Ramos (cell line): Measurements from ENCODE around the gene MAT2A.

Source experiments
- in situ Hi-C: fragments of 300-500 bp; cut with MboI; formaldehyde crosslinking; loops from one replicate; pipeline ENCODE4 v1.14.3; 2022; ENCODE audit warnings: low sequenced_read_pairs; ENCODE audit not compliant: unreplicated experiment

Gene MAT2A

DNA sequence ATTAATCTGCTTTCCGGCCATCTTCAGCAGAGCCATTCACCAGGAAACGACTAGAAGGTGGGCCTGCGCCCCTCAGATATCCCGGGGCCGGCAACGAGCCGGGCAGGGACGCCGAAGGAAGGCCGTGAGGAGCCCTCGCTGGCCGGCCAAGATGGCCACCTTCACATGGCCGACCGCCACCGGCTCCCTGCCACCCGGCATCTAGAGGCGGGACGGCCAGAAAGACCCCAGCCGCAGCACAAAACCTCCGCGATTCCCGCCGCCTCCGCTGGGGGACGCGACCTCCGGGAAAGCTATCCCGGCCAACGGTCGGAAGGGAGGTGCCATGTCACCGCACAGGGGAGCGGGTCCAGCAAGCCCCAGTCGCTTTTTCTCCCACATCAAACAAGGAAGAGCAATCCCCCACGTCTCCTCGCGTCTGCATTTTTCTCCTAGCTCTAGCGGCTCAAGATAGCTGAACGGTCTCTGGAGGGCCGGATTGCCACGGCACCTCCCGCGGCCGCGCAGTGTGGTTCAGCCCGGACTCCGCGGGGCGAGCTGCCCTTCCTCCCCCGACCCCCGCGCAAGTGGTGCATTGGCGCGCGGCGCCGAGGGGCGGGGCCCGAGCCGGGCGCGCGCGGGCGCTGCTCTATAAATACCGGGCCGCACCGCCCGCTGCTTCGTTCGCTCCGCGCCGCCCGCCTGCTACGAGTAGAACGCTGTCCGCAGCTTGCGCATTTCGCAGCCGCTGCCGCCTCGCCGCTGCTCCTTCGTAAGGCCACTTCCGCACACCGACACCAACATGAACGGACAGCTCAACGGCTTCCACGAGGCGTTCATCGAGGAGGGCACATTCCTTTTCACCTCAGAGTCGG is at the start of gene MAT2A:
TSS of gene MAT2A (plus strand) at position 662 of the 854 bp plus-strand sequence. CDS start at position 782, 120 bp downstream.
- in situ Hi-C loops, result no loop called here

DNA sequence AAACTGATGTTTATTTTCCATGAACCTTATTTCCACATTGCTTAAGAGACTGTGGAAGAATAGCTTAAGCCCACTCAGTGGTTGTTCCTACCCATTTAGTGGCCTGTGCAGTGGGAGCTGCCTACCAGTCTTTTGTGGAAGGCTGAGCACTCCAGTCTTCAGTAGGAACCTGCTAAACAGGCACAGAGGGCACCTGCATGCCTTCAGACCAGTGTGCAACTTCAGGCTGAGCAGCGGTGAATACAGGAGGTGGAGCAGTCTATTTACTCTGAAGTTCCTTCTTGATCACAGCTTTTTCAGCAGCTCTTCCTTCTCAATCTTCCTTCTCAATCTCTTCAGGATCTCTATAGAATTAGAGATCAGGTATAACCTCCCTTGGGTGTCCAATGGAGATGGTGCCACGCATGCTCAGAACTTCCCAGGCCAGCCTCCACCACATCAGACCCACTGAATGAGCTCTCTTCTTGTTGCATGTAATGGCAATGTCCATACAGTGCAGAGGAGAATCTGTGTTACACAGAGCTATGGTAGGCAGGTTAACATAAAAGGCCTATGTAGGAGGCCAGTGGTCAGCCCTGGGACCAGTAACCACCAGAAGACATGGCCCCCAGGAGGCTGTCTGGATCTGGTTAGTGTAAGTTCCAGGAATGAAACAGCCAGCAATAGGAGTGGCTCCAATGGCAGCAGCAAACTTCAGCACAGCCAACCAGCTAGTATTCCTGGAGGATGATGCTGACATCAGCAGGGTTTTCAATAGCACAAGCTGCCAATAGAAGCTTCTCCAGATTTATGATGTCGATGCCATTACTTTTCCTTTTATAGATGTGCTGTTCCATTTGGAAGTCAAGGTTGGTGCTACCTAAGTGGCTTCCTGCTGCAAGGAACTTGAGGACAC is 47.9 kb upstream of the MAT2A start:
- in situ Hi-C loops, result no loop called here

DNA sequence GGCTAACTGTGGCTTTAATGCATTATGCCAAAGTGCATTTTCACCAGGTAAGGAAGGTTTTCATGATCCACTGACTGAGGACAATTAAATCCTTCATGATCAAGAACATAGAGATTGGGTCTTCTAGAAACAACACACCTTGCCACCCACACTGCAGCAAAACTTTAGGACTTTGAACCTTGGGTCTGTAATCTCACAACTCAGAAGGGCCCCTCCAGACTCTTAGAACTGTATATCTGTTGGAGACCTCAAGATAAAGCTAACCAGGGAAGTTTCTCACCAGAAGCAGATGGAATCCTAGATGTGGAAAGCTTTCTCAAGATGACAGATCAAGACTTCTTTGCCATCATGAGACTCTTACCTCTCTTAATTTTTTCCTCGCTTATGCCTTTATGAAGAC is 42.5 kb upstream of the MAT2A start:
- in situ Hi-C loops, result no loop called here

DNA sequence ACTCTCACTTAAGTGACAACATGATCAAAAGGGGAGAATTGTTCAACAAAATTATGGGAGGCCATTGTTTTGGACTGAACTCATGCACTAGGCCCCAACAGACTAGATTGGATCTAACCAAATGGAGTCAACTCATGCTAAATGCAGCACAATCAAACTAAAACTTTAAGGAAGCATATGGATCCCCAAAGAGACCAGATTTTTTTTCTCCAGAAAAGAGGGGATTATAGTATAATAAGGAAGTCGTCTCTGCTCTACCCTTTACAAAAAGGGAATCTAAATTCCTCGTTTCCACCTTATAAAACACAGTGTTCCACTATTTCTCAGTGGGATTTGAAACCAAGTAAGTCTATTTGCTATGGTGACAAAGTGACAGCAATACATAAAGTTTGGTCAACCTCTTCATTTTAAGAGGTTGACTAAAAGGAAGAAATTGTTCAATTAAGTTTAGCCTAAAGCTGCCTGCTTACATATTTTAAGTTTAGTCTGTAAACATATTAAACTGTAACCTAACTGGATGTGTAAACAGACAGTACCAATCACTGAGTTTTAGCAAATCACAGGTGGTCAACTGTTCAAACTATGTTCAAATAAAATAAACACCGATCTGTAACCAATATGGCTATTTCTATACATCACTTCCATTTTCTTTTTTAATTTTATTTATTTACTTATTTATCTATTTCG is 40.9 kb upstream of the MAT2A start:
- in situ Hi-C loops, result no loop called here

DNA sequence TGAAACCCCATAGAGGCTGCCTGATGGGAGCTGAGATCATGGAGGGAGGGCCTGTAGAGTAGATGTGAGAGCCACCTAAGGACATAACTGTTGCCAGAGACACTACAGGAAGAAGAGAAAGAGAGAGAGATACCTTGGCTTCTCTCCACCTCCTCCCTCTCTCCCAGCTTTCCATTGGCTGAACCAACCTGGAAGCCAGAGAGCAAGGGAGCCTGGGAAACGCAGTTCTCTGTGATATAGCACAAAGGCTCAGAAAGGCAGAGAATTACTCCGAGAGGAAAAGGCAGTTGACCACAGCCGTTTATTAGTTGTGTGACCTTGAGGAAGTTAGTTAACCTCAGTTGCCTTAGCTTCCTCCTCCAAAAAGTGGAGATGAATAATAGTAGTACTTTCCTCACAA is 37.7 kb upstream of the MAT2A start:
- in situ Hi-C loops, result no loop called here

DNA sequence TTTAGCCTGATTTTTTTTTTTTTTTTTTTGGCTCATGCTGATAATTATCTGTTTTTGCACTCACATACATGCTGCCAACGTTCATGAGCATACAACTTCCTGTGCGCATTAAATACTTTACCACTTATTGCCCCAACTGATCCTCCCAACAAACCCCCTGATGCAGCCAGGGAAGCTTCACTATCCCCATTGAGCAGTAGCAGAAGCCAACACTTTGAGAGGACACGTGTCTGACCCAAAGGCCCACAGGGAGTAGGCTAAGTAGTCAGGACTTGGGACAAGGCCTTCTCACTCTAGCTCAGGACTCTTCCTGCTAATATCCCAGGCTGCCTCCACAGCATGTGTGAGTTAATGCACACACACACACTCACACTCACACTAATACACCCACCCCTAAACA is 36.2 kb upstream of the MAT2A start:
- in situ Hi-C loops, result no loop called here

DNA sequence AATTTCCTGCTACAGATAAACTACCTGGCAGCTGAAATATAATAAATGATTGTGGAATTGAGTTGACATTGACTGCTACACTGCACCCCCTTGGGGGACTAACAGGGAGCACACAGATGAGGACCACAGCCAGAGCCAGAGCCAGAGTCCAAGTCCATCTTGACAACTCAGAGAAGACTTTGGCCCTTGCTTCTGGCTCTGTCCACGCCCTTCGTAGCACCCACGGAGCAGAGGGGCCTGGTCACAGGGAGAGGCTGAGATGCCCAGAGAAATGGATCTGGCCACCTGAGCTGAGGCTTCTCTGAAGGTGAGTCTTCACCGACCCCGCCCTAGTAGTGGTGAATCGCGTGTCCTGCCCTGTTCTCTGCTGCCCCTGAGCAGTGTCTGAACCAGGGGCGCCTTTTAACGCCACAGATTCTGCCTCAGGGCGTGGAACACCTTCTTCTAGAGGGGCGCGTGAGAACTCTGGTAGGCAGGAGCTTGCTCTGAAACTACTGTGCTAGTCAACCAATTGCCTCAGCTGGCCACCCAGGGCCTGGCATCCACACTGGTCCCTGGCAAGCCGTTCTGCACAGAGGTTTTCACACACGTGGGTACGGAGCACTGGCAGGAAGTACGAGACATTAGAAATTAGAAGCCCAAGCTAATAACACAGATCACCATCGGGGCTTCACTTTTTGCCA is 35.7 kb upstream of the MAT2A start:
- in situ Hi-C loops, result no loop called here

DNA sequence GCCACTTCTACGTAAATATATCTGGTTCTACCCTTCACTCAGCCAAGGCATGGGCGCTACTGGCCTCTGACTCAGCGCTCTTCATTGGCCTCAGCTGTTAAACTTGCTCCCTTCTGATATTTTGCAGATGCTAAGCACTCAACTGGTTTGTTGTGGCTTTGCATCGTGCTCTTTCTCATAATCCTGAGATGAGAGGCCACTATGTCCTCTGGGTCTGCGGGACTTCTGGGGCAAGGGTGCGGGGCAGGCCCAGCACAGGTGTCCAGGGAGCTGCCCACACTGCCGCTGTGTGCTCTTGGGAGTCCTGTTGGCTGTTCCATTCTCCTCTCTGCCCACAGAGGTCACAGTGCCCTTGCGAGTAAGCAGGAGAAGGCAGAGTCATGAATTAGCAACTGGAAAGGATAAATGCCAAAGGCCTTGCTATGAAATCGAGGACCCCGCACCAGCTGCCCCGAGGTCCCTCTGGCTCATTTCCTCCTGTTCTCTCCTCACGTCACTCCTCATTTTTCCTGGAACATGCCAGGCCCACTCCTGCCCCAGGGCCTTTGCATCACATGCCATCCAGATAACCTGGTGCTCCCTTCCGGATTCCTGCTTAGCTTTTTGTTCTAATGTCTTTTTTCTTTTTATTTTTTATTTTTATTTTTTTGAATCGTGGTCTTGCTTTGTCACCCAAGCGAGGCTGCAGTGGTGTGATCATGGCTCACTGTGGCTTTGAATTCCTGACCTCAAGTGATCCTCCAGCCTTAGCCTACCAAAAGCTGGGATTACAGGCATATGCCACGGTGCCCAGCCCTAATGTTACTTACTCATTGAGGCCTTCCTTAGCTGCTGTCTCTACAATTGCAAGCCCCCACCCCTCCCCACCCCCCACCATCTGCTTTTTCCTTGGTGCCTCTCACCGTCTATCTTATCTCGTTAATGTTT is 34.9 kb upstream of the MAT2A start:
- in situ Hi-C loops, result no loop called here

DNA sequence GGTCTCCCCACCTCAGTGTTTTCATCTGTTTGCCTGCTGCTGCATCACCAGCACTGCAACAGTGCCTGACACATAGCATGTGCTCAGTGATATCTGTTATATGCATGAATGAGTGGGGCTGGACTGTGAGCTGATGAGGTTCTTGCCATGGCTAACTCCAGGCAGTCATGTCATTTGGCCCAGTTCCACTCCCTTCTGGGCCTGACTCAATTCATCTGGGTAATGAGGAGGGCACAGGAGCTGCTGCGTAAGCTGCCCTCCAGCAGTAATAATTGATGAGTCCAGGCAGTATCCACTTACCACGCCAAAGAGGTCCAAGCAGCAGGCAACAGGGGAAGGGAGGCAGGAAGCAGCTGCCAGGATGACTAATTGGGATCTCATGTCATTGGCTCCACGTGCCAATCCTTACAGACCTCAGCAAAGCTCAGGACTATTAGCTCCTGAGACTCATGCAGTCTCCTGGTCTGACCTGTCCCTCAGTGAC is 34.1 kb upstream of the MAT2A start:
- in situ Hi-C loops, result no loop called here

DNA sequence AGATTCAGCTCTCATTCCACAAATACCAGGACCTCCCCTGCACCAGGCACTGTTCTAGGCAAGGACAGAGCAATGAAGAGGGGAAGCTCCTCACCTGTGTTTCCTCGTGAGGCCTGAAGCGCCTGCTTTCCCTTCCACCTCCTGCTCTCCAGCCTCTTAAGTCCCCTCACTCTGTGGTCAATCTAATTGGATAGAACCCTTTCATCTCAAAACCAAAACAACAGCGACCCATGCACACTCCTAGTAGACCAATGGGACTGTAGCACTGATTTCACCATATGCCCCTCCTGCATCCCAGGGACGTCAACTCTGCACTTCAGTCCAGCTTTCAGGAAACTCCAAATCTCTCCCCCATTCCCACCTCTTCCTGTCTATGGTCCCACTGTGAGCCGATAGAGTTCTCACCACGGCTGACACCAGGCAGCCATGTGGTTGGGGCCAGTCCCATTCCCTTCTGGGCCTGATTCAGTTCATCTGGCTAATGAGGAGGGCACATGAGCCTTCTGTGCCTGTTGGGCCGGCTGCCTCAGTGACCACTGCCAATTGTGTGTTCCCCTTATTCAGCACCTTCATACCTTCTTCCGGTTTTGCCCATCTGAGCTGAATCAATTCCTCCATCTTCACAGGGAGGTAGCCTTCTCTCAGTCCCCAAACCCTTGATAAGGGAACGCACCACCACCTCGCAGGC is 33.3 kb upstream of the MAT2A start:
- in situ Hi-C loops, result no loop called here

DNA sequence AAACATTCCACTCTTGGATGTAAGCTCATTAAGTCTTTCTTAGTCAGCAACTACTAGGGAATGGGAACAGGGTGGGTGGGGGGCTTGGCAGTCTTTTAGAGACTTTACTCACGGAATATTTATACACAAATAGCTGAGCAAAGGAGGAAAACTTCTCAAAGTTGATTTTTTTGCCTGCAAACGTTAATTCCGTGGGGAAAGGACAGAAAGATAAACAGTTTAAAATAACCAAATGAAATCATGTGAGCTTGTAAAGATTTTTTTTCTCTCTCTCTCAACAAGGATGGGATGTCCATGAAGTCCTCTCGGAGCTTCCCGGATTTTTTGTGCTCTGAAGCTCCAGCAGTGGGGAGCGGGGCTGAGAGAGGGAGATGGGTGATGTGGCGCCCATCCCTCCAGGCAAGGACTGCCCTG is 32.2 kb upstream of the MAT2A start:
- in situ Hi-C loops, result no loop called here

DNA sequence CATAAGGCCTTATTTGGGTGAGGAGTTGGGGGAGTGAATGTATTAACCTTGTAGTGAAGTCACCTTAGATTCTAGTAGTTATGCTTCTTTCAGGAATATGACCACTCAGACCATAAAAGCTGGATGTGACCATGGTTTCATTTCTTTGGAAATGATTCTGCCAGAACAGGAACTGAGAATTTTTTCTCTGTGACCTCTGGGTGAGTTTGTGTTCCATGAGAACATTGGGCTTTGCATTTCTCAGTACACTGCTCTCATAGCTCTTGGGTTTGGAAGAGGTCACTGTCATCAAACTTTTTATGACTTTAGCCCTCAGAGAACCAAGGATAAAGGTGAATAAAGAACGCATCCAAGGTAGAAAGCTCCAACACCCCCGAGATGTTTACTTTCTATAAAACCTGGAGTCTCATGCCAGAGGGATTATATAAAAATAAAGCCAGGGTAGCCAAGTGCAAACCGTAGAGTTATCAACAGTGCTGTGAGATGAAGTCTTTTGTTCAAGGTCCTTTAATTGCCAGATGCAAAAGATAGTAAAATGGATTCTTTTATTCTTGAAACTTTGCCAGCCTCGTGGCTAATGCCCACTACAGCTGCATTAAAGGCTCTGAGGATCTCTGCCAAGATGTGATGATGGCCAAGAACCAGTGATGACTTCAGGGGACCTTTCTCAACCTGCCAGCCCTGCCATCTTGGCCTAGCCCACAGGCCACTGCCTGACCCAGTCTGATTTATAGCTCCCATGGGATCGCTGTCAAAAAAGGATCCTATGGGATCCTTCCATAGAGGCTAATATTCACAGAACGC is 27.8 kb upstream of the MAT2A start:
- in situ Hi-C loops, result no loop called here

DNA sequence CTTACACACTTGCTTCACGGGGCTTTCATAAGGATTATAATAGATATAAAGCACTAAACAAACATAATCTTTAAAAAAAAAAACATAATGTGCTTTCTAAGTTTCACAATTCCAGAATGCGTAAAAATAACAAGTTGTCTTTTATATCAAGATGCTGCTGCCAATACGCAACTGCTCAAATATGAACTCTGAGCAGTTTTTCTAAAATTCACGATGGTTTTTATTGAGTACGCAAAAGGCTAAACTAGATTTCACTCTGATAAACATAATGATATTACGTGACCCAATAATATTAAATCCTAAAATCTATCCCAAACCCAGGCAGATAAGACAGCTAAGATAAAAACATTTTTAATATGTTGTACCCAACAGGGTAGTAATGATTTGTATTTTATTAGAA is 24.6 kb upstream of the MAT2A start:
- in situ Hi-C loops, result no loop called here

DNA sequence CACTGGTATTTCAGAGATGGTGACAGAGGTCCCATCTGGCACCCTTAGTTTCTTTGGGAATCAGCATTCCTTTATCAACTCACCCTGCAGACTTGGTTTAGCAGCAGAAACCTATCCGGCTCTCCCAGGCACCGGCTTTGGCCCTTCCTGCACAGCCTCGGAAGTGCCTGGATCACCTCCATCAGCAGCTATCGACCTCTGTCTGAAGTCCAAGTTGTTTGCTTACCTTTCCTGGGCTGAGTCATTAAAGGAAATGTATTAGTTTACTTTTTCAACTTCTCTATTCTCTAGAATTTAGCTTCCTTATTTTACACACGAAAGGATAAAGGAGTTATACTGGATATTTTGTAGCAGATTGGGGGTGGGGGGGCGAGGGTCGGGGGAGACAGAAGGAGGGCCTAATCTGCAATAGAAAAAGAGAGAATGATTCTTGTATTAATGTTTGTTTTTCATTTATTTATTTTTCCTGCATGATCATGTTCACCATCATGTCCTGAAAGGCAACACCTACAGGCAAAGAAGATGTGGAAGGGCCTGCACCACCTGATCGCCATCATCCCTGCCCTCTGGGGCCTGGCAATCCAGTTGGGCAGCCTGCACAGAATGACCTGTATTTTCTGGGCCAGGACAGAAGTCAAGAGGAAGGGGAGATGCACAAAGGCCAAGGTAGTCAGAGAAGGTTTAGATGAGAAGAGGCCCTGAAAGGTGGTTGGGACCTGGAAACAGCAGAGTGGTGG is 22.1 kb upstream of the MAT2A start:
- in situ Hi-C loops, result no loop called here

DNA sequence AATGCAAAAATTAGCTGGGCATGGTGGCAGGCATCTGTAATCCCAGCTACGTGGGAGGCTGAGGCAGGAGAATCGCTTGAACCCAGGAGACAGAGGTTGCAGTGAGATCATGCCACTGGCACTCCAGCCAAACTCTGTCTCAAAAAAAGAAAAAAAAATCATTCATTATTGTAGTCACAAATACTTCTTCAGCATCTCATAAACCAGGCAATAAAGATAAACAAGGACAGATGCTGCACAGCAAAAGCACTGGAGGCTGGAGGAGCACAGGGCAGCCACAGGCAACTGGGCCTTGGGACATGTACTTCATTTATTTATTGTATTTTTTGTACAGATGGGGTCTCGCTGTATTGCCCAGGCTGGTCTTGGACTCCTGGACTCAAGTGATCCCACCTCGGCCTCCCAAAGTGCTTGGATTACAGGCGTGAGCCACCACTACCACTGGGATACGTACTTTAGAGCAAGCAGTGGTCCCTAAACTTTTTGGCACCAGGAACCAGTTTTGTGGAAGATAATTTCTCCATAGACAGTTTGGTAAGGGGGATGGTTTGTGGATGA is 16.8 kb upstream of the MAT2A start:
- in situ Hi-C loops, result no loop called here

DNA sequence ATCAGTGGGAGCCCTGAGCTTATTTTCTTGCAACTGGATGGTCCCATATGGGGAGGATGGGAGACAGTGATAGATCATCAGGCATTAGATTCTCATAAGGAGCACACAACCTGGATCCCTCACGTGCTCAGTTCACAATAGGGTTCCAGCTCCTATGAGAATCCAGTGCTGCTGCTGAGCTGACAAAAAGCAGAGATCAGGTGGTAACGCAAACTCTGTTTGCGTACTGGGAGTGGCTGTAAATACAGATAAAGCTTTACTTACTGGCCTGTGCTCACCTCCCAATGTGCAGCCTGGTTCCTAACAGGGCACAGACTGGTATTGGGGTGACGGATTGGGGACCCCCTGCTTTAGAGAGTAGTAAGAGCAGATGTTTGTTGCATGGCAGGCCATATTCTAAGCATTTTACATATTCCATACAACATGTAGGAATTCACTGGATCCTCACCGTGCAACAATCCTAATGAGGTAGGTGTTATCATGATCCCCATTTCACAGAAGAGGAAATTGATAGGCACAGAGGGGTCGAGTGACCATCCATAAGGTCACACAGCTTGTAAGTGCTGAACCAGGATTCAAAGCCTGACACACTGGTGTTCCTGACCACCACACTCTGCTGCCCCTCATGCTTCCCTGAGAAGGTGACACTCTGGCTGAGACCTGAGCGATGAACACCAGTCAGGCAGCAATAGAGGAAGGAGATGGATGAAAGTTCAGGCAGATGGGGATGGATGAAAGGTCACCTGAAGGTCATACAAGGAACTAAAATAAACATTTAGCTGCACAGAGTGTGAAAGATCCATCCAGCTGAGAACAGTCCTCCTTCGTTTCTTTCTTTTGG is 15.7 kb upstream of the MAT2A start:
- in situ Hi-C loops, result no loop called here
